Mucosa of rectum (tissue), 2 donors: ENCODE results near the gene MYO5A.
A peak's percentile ranks its signal among the peaks of the same experiment; 100 is the strongest.
"Not testable (repeated sequence)": the region's sequence is repeated elsewhere in the genome, so short reads cannot be mapped to it uniquely, and the experiment has no call there.

ENCODE experiments used
- H3K27ac ChIP-seq, 2 donors: one replicate each; pipeline ENCODE4 v1.7.0; 2013; ENCODE audit warnings: inconsistent platforms in 2 of 2, low read depth in 2 of 2, low read length in 2 of 2
- H3K27me3 ChIP-seq, 2 donors: one replicate each; pipeline ENCODE4 v1.7.0; 2013; ENCODE audit warnings: low read length in 2 of 2; ENCODE audit not compliant: control insufficient read depth in 2 of 2, insufficient read depth in 2 of 2
- H3K36me3 ChIP-seq, 2 donors: one replicate each; pipeline ENCODE4 v1.7.0; 2013; ENCODE audit warnings: low read length in 2 of 2; ENCODE audit not compliant: control insufficient read depth in 2 of 2, insufficient read depth in 2 of 2
- H3K4me1 ChIP-seq, 2 donors: one replicate each; pipeline ENCODE4 v1.7.0; 2013; ENCODE audit warnings: low read length in 2 of 2, mild to moderate bottlenecking in 1 of 2; ENCODE audit not compliant: control insufficient read depth in 2 of 2, insufficient read depth in 2 of 2
- H3K4me3 ChIP-seq, 2 donors: one replicate each; pipeline ENCODE4 v1.7.0; 2013; ENCODE audit warnings: low read length in 2 of 2
- H3K9ac ChIP-seq, 2 donors: one replicate each; pipeline ENCODE4 v1.7.0; 2013; ENCODE audit warnings: low read length in 2 of 2, low read depth in 1 of 2, mild to moderate bottlenecking in 1 of 2
- H3K9me3 ChIP-seq, 2 donors: one replicate each; pipeline ENCODE4 v1.7.0; 2013; ENCODE audit warnings: low read length in 2 of 2; ENCODE audit not compliant: control insufficient read depth in 2 of 2
- donor health status: healthy.
- donor health status: Normal muscosa, but diverticular disease.

Gene MYO5A

DNA sequence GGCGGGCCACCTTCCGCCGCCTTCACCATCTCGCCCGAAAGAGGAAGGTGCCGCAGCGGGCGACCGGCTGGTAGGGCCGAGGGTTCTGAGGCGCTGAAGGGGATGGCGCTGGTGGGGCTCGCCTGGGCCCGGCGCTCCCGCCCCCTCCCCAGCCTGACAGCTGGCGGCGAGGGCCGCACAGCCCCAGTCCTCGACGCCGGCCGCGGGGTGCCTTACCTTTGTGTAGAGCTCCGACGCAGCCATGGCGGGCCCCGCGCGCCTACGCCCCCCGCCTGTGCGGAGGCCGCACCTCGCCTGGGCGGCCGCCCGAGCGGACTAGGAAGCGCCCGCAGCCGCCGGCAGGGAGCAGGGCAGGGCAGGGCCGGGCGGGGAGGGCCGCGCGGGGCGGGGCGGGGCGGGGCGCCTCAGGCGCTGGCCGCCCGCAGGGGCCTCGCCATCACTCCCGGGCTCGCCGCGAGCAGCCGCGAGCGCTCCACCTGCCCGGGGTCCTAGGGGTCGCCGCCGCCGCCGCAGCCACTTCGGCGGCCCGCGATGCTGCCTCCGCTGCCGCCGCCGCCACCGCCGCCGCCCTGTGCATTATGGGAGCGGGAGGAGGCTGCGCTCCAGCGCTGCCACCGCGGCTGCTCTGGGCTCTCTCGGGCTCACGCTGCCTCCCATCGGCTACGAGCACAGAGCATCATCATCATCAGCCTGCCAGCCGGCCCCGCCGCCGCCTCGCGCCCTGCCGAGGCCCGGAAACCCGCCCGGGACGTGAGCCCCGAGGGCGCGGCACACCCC is at the start of gene MYO5A:
Gene MYO5A, minus strand, starts transcription at position 317 of the 777 bp plus-strand sequence. Its CDS starts 74 bp downstream, at position 243.
- Histone ChIP-seq H3K27me3 (peaks cover 8 to 41% of the 10 kb centered on the region in 2 donors), H3K4me3 (peak within 1 kb of the TSS; percentile 65 to 77), H3K9ac (peak within 1 kb of the TSS; percentile 68 to 78), H3K36me3 (no peaks in the 10 kb centered on the region), H3K9me3 (no peaks in the 10 kb centered on the region), H3K27ac (peak within 1 kb of the TSS; percentile 52 to 81), H3K4me1 (peaks cover 5 to 8% of the 10 kb centered on the region in 2 donors)

- Histone ChIP-seq H3K36me3 (peaks cover under 1 to 3% of the 10 kb centered on the region in 2 donors), H3K9ac (no peak overlapping the region), H3K27ac (no peak overlapping the region), H3K9me3 (no peaks in the 10 kb centered on the region), H3K27me3 (no peaks in the 10 kb centered on the region), H3K4me3 (no peak overlapping the region), H3K4me1 (no peaks in the 10 kb centered on the region)
Measured at GRCh38 chr15:52576692-52577091, 48.0 kb upstream of the MYO5A start.

DNA sequence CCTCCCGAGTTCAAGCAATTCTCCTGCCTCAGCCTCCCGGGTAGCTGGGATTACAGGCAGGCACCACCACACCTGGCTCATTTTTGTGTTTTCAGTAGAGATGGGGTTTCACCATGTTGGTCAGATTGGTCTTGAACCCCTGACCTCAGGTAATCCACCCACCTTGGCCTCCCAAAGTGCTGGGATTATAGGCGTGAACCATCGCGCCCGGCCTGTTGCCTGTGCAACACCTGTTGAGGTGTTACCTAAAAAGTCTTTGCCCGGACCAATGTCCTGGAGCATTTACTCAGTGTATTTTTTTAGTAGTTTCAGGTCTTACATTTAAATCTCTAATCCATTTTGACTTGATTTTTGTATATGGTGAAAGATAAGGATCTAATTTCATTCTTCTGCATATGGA is 46.9 kb upstream of the MYO5A start:
- not testable (repeated sequence) for H3K4me1 ChIP-seq, H3K9me3 ChIP-seq, H3K36me3 ChIP-seq, H3K27ac ChIP-seq, H3K27me3 ChIP-seq, H3K4me3 ChIP-seq, H3K9ac ChIP-seq

DNA sequence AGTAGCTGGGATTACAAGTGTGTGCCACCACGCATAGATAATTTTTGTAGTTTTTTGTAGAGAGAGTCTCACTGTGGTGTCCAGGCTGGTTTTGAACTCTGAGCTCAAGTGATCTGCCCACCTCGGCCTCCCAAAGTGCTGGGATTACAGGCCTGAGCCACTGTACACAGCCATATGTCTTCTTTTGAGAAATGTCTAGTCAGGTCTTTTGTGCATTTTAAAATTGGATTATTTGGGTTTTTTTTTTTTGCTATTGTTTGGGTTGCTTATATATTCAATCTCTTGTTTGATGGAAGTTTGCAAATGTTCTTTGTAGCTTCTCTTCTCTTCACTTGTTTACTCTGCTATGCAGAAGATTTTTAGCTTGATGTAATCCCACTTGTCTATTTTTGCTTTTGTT is 46.4 kb upstream of the MYO5A start:
- no peaks in the 10 kb centered on the region for H3K9me3 ChIP-seq
- no peak overlapping the region for H3K4me3 ChIP-seq
- no peaks in the 10 kb centered on the region for H3K4me1 ChIP-seq
- no peaks in the 10 kb centered on the region for H3K27me3 ChIP-seq
- H3K36me3 ChIP-seq: no peaks in the 10 kb centered on the region
- no peak overlapping the region for H3K9ac ChIP-seq
- H3K27ac ChIP-seq: no peak overlapping the region

DNA sequence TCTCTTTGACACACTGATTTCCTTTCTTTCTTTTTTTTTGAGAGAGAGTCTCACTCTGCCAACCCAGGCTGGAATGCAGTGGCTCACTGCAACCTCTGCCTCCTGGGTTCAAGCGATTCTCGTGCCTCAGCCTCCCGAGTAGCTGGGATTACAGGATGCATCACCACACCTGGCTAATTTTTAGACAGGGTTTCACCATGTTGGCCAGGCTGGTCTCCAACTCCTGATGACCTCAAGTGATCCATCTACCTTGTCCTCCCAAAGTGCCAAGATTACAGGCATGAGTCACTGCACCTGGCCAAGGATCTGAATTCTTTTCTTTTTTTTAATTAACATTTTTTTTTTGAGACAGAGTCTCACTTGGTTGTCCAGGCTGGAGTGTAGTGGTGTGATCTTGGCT is 45.9 kb upstream of the MYO5A start:
- H3K36me3 ChIP-seq, H3K9me3 ChIP-seq, H3K27me3 ChIP-seq, H3K9ac ChIP-seq, H3K4me1 ChIP-seq, H3K4me3 ChIP-seq, H3K27ac ChIP-seq: not testable (repeated sequence)

GRCh38 chr15:52568601-52569585 is 40.2 kb upstream of the MYO5A start, which contains the start of gene ARPP19:
ARPP19 (minus strand) TSS chr15:52569030; CDS start chr15:52568892, 138 bp downstream.
- H3K9ac ChIP-seq: peak within 1 kb of the TSS; percentile 86 to 96
- H3K27me3 ChIP-seq: no peaks in the 10 kb centered on the region
- H3K36me3 ChIP-seq: no peaks in the 10 kb centered on the region
- no peaks in the 10 kb centered on the region for H3K9me3 ChIP-seq
- peak within 1 kb of the TSS; percentile 85 to 90 for H3K4me3 ChIP-seq
- peaks cover 13 to 14% of the 10 kb centered on the region in 2 donors for H3K4me1 ChIP-seq
- peak within 1 kb of the TSS; percentile 95 to 96 for H3K27ac ChIP-seq

DNA sequence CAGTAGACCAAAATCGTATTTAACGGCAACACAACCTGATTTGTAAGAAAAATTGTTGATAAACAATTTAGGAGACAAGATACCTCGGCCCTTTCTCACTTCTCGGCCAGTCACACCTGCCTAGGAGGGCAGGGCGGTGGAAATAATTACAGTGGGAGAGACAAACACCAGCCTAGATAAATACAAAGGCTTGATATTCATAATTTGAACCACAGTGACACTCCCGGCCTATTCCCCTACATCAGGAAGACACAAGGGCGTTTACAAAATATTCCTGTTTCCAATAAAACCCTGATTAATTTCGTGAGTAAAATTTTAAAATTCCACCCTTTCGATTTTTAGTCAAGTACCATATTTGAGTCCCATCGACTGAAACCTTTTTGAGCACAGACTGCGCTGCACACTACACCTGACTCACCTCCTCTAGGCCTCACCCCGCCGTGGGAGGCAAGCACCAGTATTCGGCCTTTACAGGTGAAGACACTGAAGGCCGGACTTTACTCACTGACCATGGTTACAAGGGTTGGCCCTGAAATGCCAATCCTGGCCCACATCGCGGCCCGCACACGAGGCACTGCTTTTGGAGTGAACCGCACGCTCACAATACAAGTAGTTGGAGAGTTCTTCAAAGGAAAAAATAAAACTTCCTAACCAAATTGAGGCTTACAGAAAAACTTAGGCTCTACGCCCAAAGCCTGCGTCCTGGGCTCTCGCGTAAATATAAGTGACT is 39.4 kb upstream of the MYO5A start:
- Histone ChIP-seq H3K4me1 (peaks cover 13 to 14% of the 10 kb centered on the region in 2 donors), H3K27me3 (no peaks in the 10 kb centered on the region), H3K36me3 (no peaks in the 10 kb centered on the region), H3K9me3 (no peaks in the 10 kb centered on the region), H3K9ac (peak overlapping the region; percentile 86 to 96), H3K4me3 (peak overlapping the region; percentile 85 to 90), H3K27ac (peak overlapping the region; percentile 95 to 96)

DNA sequence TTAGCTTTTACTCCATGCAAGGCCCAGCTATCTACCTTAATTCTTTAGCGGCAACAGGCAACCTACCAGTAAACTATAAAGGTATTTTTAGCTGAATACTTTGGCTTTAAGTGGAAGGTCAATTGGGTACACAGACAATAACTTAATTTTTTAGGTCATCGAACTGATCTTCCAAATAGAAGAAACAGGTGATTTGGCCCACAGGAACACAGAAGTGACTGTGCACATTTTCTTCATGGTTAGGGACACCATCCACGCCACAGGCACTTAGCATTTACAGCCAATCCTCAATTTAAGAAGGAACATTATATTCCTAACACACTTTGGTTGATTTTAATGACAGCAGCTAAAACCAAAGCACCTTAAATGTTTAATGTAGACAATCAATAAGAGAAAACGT is 38.2 kb upstream of the MYO5A start:
- no peaks in the 10 kb centered on the region for H3K9me3 ChIP-seq
- H3K36me3 ChIP-seq: no peaks in the 10 kb centered on the region
- H3K4me3 ChIP-seq: peak overlapping the region; percentile 85 to 90
- no peaks in the 10 kb centered on the region for H3K27me3 ChIP-seq
- peak overlapping the region in 1 of 2 donors; percentile 86 for H3K9ac ChIP-seq
- H3K27ac ChIP-seq: no peak overlapping the region
- peaks cover 13 to 14% of the 10 kb centered on the region in 2 donors for H3K4me1 ChIP-seq

GRCh38 chr15:52565417-52566358 is 37.0 kb upstream of the MYO5A start:
- not testable (repeated sequence) for H3K9ac ChIP-seq, H3K36me3 ChIP-seq, H3K27me3 ChIP-seq, H3K9me3 ChIP-seq, H3K4me3 ChIP-seq
- Histone ChIP-seq H3K4me1 (peaks cover 13 to 14% of the 10 kb centered on the region in 2 donors), H3K27ac (peak overlapping the region in 1 of 2 donors; percentile 11)
